ACHN (cell line): ENCODE results near the gene DCPS.
"Not testable (repeated sequence)": the region's sequence is repeated elsewhere in the genome, so short reads cannot be mapped to it uniquely, and the experiment has no call there.

Experiments
- DNase-seq: peaks from one replicate; pipeline ENCODE4 v3.0.0-alpha.2; 2015
- in situ Hi-C: cut with HindIII; loops from 2 replicates; pipeline ENCODE4 v1.10.0; 2017; ENCODE audit warnings: low sequenced_read_pairs, low pct_ligation_motif_present, low pct_unique_long_range_greater_than_20kb

The DCPS gene

GRCh38 chr11:126303623-126304456 is at the start of gene DCPS:
TSS of gene DCPS (plus strand) at chr11:126304060. CDS start at chr11:126304081, 21 bp downstream.
- in situ Hi-C loops: no loop called here
- peak; percentile 86 for DNase-seq

GRCh38 chr11:126254819-126255218 is 49.0 kb upstream of the DCPS start:
- in situ Hi-C loops: no loop called here
- DNase-seq: no peak

- in situ Hi-C loops, DNase-seq: not testable (repeated sequence)
Observed at GRCh38 chr11:126255507-126255906, 48.4 kb upstream of the DCPS start.

GRCh38 chr11:126256216-126256615 is 47.6 kb upstream of the DCPS start:
- in situ Hi-C loops: no loop called here
- DNase-seq: no peak

GRCh38 chr11:126257144-126257543 is 46.7 kb upstream of the DCPS start:
- in situ Hi-C loops: no loop called here
- DNase-seq: no peak

GRCh38 chr11:126257764-126258163 is 46.1 kb upstream of the DCPS start:
- no peak for DNase-seq
- in situ Hi-C loops: no loop called here

- no peak for DNase-seq
- in situ Hi-C loops: no loop called here
Observed at GRCh38 chr11:126262216-126262615, 41.6 kb upstream of the DCPS start.

GRCh38 chr11:126263489-126263888 is 40.4 kb upstream of the DCPS start:
- no peak for DNase-seq
- in situ Hi-C loops: no loop called here

- DNase-seq: peak; percentile 31
- in situ Hi-C loops: no loop called here
Observed at GRCh38 chr11:126265811-126266210, 38.0 kb upstream of the DCPS start.

GRCh38 chr11:126267650-126268049 is 36.2 kb upstream of the DCPS start:
- in situ Hi-C loops: no loop called here
- no peak for DNase-seq

GRCh38 chr11:126268361-126268707 is 35.5 kb upstream of the DCPS start:
- DNase-seq: no peak
- in situ Hi-C loops: no loop called here

GRCh38 chr11:126268708-126269579 is 34.9 kb upstream of the DCPS start, which contains the start of the genes FOXRED1 and SRPRA:
TSS of gene FOXRED1 (plus strand) at chr11:126269154. CDS start at chr11:126269207, 53 bp downstream.
TSS of gene SRPRA (minus strand) at chr11:126268895. CDS start at chr11:126268804, 91 bp downstream.
- in situ Hi-C loops: no loop called here

GRCh38 chr11:126277322-126277721 is 26.5 kb upstream of the DCPS start:
- DNase-seq: no peak
- in situ Hi-C loops: no loop called here

More at GRCh38 chr11:126268708-126269579, 34.9 kb upstream of the DCPS start, which contains the start of the genes FOXRED1 and SRPRA:
- peak; percentile 98 for DNase-seq

- no peak for DNase-seq
- in situ Hi-C loops: no loop called here
Observed at GRCh38 chr11:126277780-126278179, 26.1 kb upstream of the DCPS start.

- DNase-seq: no peak
- in situ Hi-C loops: no loop called here
Observed at GRCh38 chr11:126279191-126279590, 24.7 kb upstream of the DCPS start.

GRCh38 chr11:126280595-126280994 is 23.3 kb upstream of the DCPS start:
- DNase-seq: no peak
- in situ Hi-C loops: no loop called here

GRCh38 chr11:126281245-126281644 is 22.6 kb upstream of the DCPS start:
- DNase-seq: no peak
- in situ Hi-C loops: no loop called here

GRCh38 chr11:126281666-126282175 is 22.1 kb upstream of the DCPS start:
- in situ Hi-C loops: no loop called here
- DNase-seq: no peak

- DNase-seq: peak; percentile 7
- in situ Hi-C loops: no loop called here
Observed at GRCh38 chr11:126282361-126282735, 21.5 kb upstream of the DCPS start.
